Measurements from ENCODE around the gene POU3F3. TPM values are rescaled to one million over a fixed set of nuclear protein-coding genes. Genes with fewer than 3 reads are reported as not detected.

POU3F3 gene
- total and polyA plus RNA-seq, 3 donors from 2014 or later, result 0.71 to 1.7 (median 0.96) TPM

DNA sequence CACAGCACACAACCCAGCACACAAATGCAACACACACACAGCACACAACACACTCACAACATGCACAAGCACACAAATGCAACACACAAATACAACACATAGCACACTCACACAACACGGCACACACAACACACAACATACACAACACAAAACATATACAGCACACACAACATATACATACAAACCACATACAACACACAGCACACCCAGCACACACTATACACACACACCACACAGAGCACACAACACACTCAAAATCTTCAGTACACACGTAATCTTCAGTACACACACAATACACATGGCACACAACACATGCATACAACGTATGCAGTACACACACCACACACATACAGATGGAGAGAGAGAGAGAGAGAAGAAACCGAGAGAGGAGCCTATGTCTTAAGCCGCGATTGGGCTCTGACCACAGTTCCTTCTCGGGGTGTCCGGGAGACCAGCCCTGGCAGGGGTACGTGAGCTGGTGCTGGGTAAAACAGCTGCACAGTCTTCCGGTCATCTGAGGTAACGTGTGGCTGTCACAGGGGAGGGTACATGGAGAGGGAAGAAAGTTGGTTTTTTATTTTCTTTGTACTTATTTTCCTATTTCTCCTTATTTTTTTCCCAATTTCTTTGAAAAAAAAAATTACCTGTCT, 25.1 kb downstream of the POU3F3 start:
- intact Hi-C loops (cut with DNase I; ENCODE audit: low total_unique reads), result no loop called here
- H3K4me3 ChIP-seq, result no peak overlapping the region
- no peaks in the 10 kb centered on the region for H3K36me3 ChIP-seq (ENCODE audit: low read depth, missing control alignments)
- H3K27me3 ChIP-seq, result no peaks in the 10 kb centered on the region
- no peaks in the 10 kb centered on the region for H3K4me1 ChIP-seq
- WGBS, 2 donors, result 86 to 91% methylated on average over 11 of the region's 11 CpGs
- no peak for DNase-seq
- H3K9me3 ChIP-seq, result no peaks in the 10 kb centered on the region
- TF ChIP-seq, protein P1, sequence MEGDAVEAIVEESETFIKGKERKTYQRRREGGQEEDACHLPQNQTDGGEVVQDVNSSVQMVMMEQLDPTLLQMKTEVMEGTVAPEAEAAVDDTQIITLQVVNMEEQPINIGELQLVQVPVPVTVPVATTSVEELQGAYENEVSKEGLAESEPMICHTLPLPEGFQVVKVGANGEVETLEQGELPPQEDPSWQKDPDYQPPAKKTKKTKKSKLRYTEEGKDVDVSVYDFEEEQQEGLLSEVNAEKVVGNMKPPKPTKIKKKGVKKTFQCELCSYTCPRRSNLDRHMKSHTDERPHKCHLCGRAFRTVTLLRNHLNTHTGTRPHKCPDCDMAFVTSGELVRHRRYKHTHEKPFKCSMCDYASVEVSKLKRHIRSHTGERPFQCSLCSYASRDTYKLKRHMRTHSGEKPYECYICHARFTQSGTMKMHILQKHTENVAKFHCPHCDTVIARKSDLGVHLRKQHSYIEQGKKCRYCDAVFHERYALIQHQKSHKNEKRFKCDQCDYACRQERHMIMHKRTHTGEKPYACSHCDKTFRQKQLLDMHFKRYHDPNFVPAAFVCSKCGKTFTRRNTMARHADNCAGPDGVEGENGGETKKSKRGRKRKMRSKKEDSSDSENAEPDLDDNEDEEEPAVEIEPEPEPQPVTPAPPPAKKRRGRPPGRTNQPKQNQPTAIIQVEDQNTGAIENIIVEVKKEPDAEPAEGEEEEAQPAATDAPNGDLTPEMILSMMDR (IDR thresholded peaks at IDR 0.05), result no peak
- TF ChIP-seq POLR2A (IDR thresholded peaks at IDR 0.05), result no peak
- no peak overlapping the region for H3K27ac ChIP-seq

DNA sequence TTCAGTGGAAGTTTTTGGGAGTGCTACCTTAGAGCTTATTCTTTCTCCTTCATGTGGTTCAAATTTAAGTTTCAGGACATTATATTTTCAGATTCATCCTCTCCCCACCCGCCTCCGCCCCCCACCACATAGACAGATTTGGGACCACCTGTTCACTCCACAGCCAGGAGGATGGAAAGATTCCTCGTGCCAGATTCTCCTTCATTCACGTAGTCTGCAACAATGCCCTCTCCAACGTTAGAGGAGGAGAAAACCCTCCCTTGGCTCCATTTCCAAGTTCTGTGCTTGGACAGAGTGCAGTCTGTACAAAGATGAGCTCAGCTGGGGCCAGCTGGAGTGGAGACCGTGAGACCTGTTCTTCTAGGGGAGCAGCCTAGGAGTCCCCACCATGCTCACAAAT, 26.2 kb downstream of the POU3F3 start:
- intact Hi-C loops (cut with DNase I; ENCODE audit: low total_unique reads), result no loop called here
- WGBS, 2 donors, result 53 to 58% methylated on average over 6 of the region's 6 CpGs

DNA sequence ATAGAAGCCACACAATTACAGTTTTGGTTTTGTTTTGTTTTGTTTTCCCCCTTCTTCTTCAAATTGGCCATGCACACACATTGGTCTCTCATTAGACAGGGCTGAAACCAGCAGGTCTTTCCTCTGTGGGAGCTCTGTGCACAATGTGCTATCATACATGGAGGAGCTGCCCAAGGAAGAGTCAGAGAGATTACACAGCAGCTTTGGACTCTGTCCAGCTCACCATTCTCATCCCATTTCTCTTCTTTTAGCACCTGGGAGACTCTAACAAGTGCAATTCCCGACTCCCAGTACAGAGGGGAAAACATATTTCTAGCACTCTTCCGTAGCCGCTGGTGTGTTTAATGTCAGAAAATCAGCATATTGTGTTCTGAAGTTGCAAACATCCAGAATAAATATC, 29.4 kb downstream of the POU3F3 start:
- no peak for TF ChIP-seq POLR2A (IDR thresholded peaks at IDR 0.05)
- TF ChIP-seq, protein P1 (IDR thresholded peaks at IDR 0.05), result no peak
- no peak for DNase-seq
- H3K36me3 ChIP-seq (ENCODE audit: low read depth, missing control alignments), result no peaks in the 10 kb centered on the region
- H3K27me3 ChIP-seq, result no peaks in the 10 kb centered on the region
- H3K4me1 ChIP-seq, result no peaks in the 10 kb centered on the region
- intact Hi-C loops (cut with DNase I; ENCODE audit: low total_unique reads), result no loop called here
- WGBS, 2 donors, result 55 to 78% methylated on average over 3 of the region's 3 CpGs
- H3K4me3 ChIP-seq, result no peak overlapping the region
- no peak overlapping the region for H3K27ac ChIP-seq
- no peaks in the 10 kb centered on the region for H3K9me3 ChIP-seq

More for the DNA sequence above, 26.2 kb downstream of the POU3F3 start:
- H3K4me3 ChIP-seq, result no peak overlapping the region
- H3K27me3 ChIP-seq, result no peaks in the 10 kb centered on the region
- no peak overlapping the region for H3K27ac ChIP-seq
- H3K36me3 ChIP-seq (ENCODE audit: low read depth, missing control alignments), result no peaks in the 10 kb centered on the region
- TF ChIP-seq, protein P1 (IDR thresholded peaks at IDR 0.05), result no peak
- TF ChIP-seq POLR2A (IDR thresholded peaks at IDR 0.05), result no peak
- no peak for DNase-seq
- no peaks in the 10 kb centered on the region for H3K4me1 ChIP-seq
- no peaks in the 10 kb centered on the region for H3K9me3 ChIP-seq

DNA sequence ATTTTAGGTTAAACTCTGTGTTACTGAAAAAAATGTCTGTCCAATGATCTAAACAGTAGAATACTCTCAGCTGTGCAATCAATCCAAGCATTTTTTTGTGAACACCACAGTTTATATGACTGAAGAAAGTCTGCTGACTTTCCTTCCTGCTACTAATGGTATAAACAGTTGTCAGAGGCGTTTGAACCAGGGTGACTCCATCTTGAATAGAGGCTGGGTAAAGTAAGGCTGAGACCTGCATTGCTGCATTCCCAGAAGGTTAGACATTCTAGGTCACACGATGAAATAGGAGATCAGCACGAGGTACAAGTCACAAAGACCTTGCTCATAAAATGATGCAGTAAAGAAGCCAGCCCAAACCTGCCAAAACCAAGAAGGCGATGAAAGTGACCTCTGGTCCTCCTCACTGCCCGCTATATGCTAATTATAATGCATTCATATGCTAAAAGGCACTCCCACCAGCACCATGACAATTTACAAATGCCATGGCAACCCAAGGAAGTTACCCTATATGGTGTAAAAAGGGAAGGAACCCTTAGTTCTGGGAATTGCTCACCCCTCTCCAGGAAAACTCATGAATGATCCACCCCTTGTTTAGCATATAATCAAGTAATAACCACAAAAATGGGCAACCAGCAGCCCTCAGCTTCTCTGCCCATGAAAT, 31.3 kb downstream of the POU3F3 start:
- no peaks in the 10 kb centered on the region for H3K27me3 ChIP-seq

More for the DNA sequence above, 31.3 kb downstream of the POU3F3 start:
- Histone ChIP-seq H3K4me1 (no peaks in the 10 kb centered on the region), H3K9me3 (no peaks in the 10 kb centered on the region), H3K4me3 (no peak overlapping the region), H3K27ac (no peak overlapping the region), H3K36me3 (ENCODE audit: low read depth, missing control alignments) (no peaks in the 10 kb centered on the region)
- intact Hi-C loops (cut with DNase I; ENCODE audit: low total_unique reads), result no loop called here
- no peak for DNase-seq
- TF ChIP-seq, protein P1 (IDR thresholded peaks at IDR 0.05), result no peak
- no peak for TF ChIP-seq POLR2A (IDR thresholded peaks at IDR 0.05)
- 82 to 86% methylated on average over 5 of the region's 5 CpGs for WGBS, 2 donors
